GM18520 (cell line): Measurements from ENCODE around the gene ATXN2L.

Source experiments
- ATAC-seq: cut with Tn5 transposase; IDR thresholded peaks from one replicate; pipeline ENCODE4 v1.9.1; 2021; ENCODE audit not compliant: unreplicated experiment

The ATXN2L gene

DNA sequence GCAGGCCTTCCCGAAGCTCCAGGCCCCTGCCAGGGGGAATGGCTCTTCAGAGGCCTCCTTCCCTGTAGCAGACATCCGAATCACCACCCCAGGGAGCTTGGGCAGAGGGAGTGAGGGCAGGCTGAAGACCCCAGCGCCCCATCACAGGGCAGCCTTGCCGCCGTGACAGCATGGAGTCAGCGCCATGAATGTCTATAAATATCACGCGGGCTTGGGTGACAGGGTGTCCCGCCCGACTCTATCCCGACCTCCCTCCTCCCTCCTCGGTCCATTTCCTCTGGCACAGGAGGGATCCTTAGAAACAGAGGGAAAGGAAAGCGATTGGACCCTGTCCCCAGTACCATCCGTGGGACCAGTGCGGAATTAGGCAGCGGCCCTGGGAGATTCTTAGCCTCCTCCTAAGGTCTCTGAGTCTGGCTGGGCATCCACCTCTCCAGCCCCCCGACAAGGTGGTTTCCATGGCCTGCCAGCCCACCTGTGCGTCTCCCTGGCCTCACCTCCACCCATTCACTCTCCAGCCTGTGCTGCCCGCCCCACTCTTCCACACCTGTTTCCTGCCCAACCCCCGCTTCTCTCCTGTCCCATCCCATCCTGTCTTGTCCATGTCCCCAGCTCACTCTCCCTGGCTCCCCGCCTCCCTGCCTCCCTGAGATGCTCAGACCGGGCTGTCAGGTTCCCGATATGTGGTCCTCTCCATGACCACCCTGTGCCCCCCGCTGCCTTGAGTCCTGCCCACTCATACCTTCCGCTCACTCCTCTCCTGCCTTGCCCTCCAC lies 60.6 kb downstream of the ATXN2L start:
- ATAC-seq, result no peak

DNA sequence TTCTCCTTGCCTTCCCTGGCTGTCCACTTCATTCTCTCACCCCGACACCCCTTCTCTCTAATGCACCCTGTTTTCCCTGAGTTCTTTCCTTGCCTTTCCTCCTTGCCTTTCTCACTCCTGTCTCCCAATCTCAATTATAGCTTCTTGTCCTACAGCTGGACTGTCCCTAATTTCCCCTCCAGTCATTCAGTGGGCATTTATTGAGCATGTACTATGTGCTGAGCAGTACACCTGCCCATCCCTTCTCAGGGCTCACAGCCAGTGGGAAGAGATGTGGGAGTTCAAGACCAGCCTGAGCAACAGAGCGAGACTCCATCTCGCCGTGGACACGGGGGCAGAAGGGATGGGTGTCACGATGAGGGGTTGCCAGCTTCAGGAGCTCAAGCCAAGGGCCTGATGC lies 61.2 kb downstream of the ATXN2L start:
- no peak for ATAC-seq
